B cell (primary cell): Measurements from ENCODE around the gene FAM20C. TPM values are rescaled to one million over a fixed set of nuclear protein-coding genes. Genes with fewer than 3 reads are reported as not detected.

Experiments
- ATAC-seq: fragments of 200-7000 bp; cut with Tn5 transposase; one replicate; pipeline ENCODE4 v1.10.0; 2021; ENCODE audit warnings: low read depth, mild to moderate bottlenecking, moderate number of reproducible peaks, moderate library complexity
- CTCF ChIA-PET: fragments of 350-600 bp; sonication (Branson Sonifier 250); formaldehyde crosslinking; loops from one replicate; lab custom pipeline; 2021; ENCODE audit warnings: antibody characterized with exemption, inconsistent platforms; lab: Charles Lee
- POLR2A ChIA-PET: fragments of 350-600 bp; sonication (Branson Sonifier 250); formaldehyde crosslinking; loops from one replicate; lab custom pipeline; 2021; ENCODE audit warnings: antibody characterized with exemption; lab: Charles Lee
- DNase-seq: peaks from one replicate; pipeline ENCODE4 v3.0.0; 2013
- H2AFZ ChIP-seq: 2 replicates; pipeline ENCODE4 v1.6.1; 2012; ENCODE audit warnings: mild to moderate bottlenecking, low read depth, low read length; ENCODE audit not compliant: insufficient read depth, poor library complexity, severe bottlenecking
- H3K27ac ChIP-seq, 2 donors: 1 replicate in 1 of 2; 2 replicates in 1 of 2; pipeline ENCODE4 v1.5.1; 2012 to 2013; ENCODE audit warnings: low read length in 2 of 2, mild to moderate bottlenecking in 2 of 2, moderate library complexity in 1 of 2
- H3K27me3 ChIP-seq, 4 experiments: fragments of 200-600 bp in 1 of 4; sonication (generic) in 1 of 4; replicated peaks in 1 of 4; 1 replicate in 2 of 4; 2 replicates in 2 of 4; pipeline versions ENCODE4 v1.6.1 to v1.7.0; 2013 to 2016; ENCODE audit warnings: low read length in 3 of 4, mild to moderate bottlenecking in 2 of 4, mixed read lengths in 1 of 4, moderate library complexity in 1 of 4; ENCODE audit not compliant: insufficient read depth in 4 of 4, control insufficient read depth in 3 of 4; ENCODE audit errors: control extremely low read depth in 1 of 4
- H3K36me3 ChIP-seq, 2 experiments: replicated peaks in 1 of 2; 1 replicate in 1 of 2; 2 replicates in 1 of 2; pipeline versions ENCODE4 v1.6.1 to v1.7.1; 2013; ENCODE audit warnings: low read length in 1 of 2; ENCODE audit not compliant: insufficient read depth in 2 of 2, control insufficient read depth in 1 of 2; ENCODE audit errors: control extremely low read depth in 1 of 2, extremely low read depth in 1 of 2
- H3K4me1 ChIP-seq, 2 donors: fragments of 200-600 bp in 1 of 2; sonication (generic) in 1 of 2; 1 replicate in 1 of 2; 2 replicates in 1 of 2; pipeline versions ENCODE4 v1.5.1 to v1.6.1; 2013 to 2017; ENCODE audit warnings: low read length in 2 of 2; ENCODE audit not compliant: control insufficient read depth in 2 of 2, insufficient read depth in 2 of 2
- H3K4me2 ChIP-seq: replicated peaks from 2 replicates; pipeline ENCODE3; 2012; ENCODE audit warnings: mild to moderate bottlenecking, low read depth, low read length; ENCODE audit not compliant: poor library complexity, severe bottlenecking
- H3K4me3 ChIP-seq, 5 experiments: fragments of 200-600 bp in 1 of 5; sonication (generic) in 1 of 5; 1 replicate in 3 of 5; 2 replicates in 2 of 5; pipeline versions ENCODE4 v1.5.1 to v1.7.0; 2011 to 2016; ENCODE audit warnings: low read length in 4 of 5, mild to moderate bottlenecking in 4 of 5, low read depth in 2 of 5, control low read depth in 1 of 5, moderate library complexity in 1 of 5; ENCODE audit not compliant: insufficient read depth in 1 of 5; ENCODE audit errors: control extremely low read depth in 1 of 5, extremely low read depth in 1 of 5
- H3K79me2 ChIP-seq: fragments of 200-600 bp; sonication (generic); one replicate; pipeline ENCODE4 v1.6.0; 2016; ENCODE audit warnings: low read length; ENCODE audit not compliant: control insufficient read depth, insufficient read depth
- H3K9ac ChIP-seq: fragments of 200-600 bp; sonication (generic); 2 replicates; pipeline ENCODE4 v1.6.1; 2017; ENCODE audit warnings: mild to moderate bottlenecking, low read length, moderate library complexity
- H3K9me3 ChIP-seq, 3 donors: one replicate each; pipeline versions ENCODE4 v1.6.1 to v1.7.1; 2013; ENCODE audit warnings: low read length in 2 of 3; ENCODE audit not compliant: control insufficient read depth in 2 of 3, insufficient read depth in 1 of 3; ENCODE audit errors: control extremely low read depth in 1 of 3
- H4K20me1 ChIP-seq: 2 replicates; pipeline ENCODE4 v1.6.0; 2012; ENCODE audit warnings: mild to moderate bottlenecking, low read length; ENCODE audit not compliant: insufficient read depth, control insufficient read depth, poor library complexity, severe bottlenecking
- H3K27ac Mint-ChIP-seq: one replicate; pipeline ENCODE4 v1.8.0; 2021; ENCODE audit warnings: mixed read lengths
- H3K27me3 Mint-ChIP-seq: one replicate; pipeline ENCODE4 v1.8.0; 2021; ENCODE audit warnings: mixed read lengths
- H3K4me1 Mint-ChIP-seq: one replicate; pipeline ENCODE4 v1.8.0; 2021; ENCODE audit warnings: mixed read lengths
- H3K4me3 Mint-ChIP-seq: one replicate; pipeline ENCODE4 v1.8.0; 2021; ENCODE audit warnings: mixed read lengths
- H3K9me3 Mint-ChIP-seq: one replicate; pipeline ENCODE4 v1.8.0; 2022; ENCODE audit warnings: mixed read lengths; ENCODE audit not compliant: insufficient read depth
- CTCF ChIP-seq: fragments of 200-600 bp; IDR thresholded peaks from one replicate; pipeline ENCODE4 v1.8.0; 2022; ENCODE audit warnings: antibody characterized with exemption, mild to moderate bottlenecking
- EZH2 ChIP-seq: IDR thresholded peaks from 2 replicates; pipeline ENCODE4 v1.6.1; 2012; ENCODE audit warnings: borderline replicate concordance, low read depth, mild to moderate bottlenecking, moderate library complexity, low read length; ENCODE audit not compliant: insufficient read depth, poor library complexity, severe bottlenecking
- WGBS: methylation state at CpG from one replicate; pipeline ENCODE4 v1.1.5; 2013; ENCODE audit warnings: missing lambda C conversion rate; ENCODE audit not compliant: insufficient coverage; 5-methylcytosine and 5-hydroxymethylcytosine counted together
- intact Hi-C: fragments of 100-400 bp; cut with micrococcal nuclease; formaldehyde crosslinking; loops from one replicate; pipeline ENCODE4 v1.10.0; 2022
- polyA plus RNA-seq: library from polyadenylated mRNA; depleted of rRNA; stranded (reverse); fragments of >200 nt; gene quantifications from 2 replicates; pipeline ENCODE4 v1.2.3, GENCODE V29; 2012
- total RNA-seq, 2 donors: library from RNA; stranded (reverse); fragments of 120-200 nt in 1 of 2; gene quantifications; 1 replicate in 1 of 2; 2 replicates in 1 of 2; pipeline versions ENCODE4 v1.2.3 to v1.2.4, GENCODE V29; 2013 to 2022

FAM20C gene
- total and polyA plus RNA-seq, 2 donors (not counting 1 experiment from before 2014, with no cell fraction given) = 0.54 to 0.81 TPM

- no peaks in the 10 kb centered on the region for H3K27me3 ChIP-seq
- H3K4me2 ChIP-seq = no peak overlapping the region
- intact Hi-C loops = no loop called here
- CTCF ChIA-PET = no interaction called here
- 88% methylated on average over 9 of the region's 9 CpGs for WGBS
- ATAC-seq (no peak), DNase-seq (no peak)
- no peaks in the 10 kb centered on the region for H3K79me2 ChIP-seq
- no peak overlapping the region for H3K9ac ChIP-seq
- H3K36me3 ChIP-seq = no peaks in the 10 kb centered on the region
- Mint-ChIP-seq H3K9me3 (no peaks in the 10 kb centered on the region), H3K27ac (no peak overlapping the region), H3K27me3 (no peaks in the 10 kb centered on the region), H3K4me1 (no peaks in the 10 kb centered on the region), H3K4me3 (no peak overlapping the region)
- POLR2A ChIA-PET = no interaction called here
- H3K4me1 ChIP-seq = no peaks in the 10 kb centered on the region
- no peak overlapping the region for H2AFZ ChIP-seq
- peaks cover 0 to 12% (median 0%) of the 10 kb centered on the region in 3 donors for H3K9me3 ChIP-seq
- H3K4me3 ChIP-seq = no peak overlapping the region
- TF ChIP-seq CTCF (no peak), EZH2 (no peak)
- no peak overlapping the region for H3K27ac ChIP-seq
- H4K20me1 ChIP-seq = no peaks in the 10 kb centered on the region
These were observed 27.3 kb downstream of the FAM20C start for GRCh38 chr7:219581-220150.

DNA sequence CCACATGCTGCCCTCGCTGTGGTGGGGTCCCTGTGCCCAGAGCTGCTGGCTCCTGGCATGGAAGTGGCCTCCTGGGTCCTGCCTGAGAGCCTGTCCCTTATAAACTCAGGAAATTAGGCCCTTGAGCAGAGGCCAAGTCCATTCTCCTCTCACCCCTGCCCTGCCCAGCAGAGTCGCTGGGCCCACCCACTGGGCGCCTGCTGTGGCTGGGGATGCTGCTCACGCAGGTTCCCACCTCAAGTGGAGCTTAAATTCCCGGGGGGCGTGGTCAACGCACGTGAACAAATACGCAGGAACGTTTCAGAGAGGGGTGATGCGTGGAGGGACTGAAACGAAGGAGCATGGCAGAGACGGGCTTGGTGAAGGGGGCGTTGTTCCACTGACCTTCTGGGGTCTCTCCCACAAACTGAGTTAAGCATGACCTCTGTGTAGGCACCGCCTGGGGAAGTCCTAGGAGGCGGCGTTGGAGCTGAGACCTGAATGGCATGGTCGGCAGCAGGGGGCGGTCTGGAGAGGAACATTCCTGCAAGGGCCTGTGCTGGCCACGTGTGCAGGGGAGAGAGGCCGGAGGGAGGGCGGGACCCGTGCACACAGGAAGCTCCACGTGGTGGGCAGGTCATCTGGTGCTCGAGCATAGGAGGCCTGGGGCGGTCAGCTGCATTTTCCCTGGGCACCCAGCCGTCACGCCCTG is 27.9 kb downstream of the FAM20C start:
- Histone ChIP-seq H3K79me2 (no peaks in the 10 kb centered on the region), H3K27me3 (no peaks in the 10 kb centered on the region), H3K4me3 (no peak overlapping the region), H3K4me2 (no peak overlapping the region), H2AFZ (no peak overlapping the region), H3K9ac (no peak overlapping the region), H3K9me3 (peaks cover 0 to 12% (median 0%) of the 10 kb centered on the region in 3 donors), H3K36me3 (no peaks in the 10 kb centered on the region), H3K4me1 (no peaks in the 10 kb centered on the region), H4K20me1 (no peaks in the 10 kb centered on the region), H3K27ac (no peak overlapping the region)
- H3K4me3 Mint-ChIP-seq = no peak overlapping the region
- intact Hi-C loops = no loop called here
- no peaks in the 10 kb centered on the region for H3K27me3 Mint-ChIP-seq
- no peaks in the 10 kb centered on the region for H3K4me1 Mint-ChIP-seq
- CTCF ChIA-PET = no interaction called here
- no peak for ATAC-seq
- no peak overlapping the region for H3K27ac Mint-ChIP-seq
- DNase-seq = no peak
- H3K9me3 Mint-ChIP-seq = no peaks in the 10 kb centered on the region
- POLR2A ChIA-PET = no interaction called here
- 72% methylated on average over 28 of the region's 28 CpGs for WGBS
- no peak for TF ChIP-seq CTCF
- TF ChIP-seq EZH2 = no peak
